OCI-LY7 (cell line): ENCODE results near the gene SEPTIN10.

Source experiments
- CTCF ChIP-seq: fragments of 200-600 bp; sonication (generic); conservative IDR thresholded peaks from 2 replicates; pipeline ENCODE4 v1.5.1; 2014; ENCODE audit warnings: mild to moderate bottlenecking, antibody characterized with exemption, low read length, moderate library complexity, mixed read lengths
- EZH2phosphoT487 ChIP-seq: fragments of 200-600 bp; sonication (generic); IDR thresholded peaks from 2 replicates; pipeline ENCODE4 v1.6.1; 2018; ENCODE audit warnings: low read depth, borderline replicate concordance, mild to moderate bottlenecking, mixed run types, antibody characterized with exemption, low read length, moderate library complexity, mixed read lengths

DNA sequence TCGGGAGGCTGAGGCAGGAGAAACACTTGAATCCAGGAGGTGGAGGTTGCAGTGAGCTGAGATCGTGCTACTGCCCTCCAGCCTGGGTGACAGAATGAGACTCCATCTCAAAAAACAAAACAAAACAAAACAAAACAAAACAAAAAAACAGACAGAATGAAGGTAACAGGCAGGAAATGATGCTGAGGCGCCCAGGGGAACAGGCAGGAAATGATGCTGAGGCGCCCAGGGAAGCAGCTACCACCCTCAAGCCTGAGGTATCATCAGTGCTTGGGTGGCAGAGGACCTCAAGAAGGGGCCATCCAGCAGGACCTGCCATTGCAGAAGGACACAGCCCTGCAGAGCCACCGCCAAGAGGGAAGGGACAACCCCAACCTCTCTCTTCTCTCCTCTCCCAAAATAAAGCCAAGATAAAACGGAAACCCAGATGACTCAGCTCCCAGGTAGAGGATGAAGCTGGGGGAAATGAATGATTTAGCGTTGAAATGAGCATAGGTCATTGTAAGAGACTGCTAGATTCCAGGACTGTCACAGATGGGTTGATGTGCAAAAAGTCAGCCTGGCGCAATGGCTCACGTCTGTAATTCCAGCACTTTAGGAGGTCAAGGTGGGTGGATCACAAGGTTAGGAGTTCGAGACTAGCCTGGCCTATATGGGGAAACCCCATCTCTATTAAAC, 19.7 kb upstream of the SEPTIN10 start:
- TF ChIP-seq CTCF (no peak), EZH2phosphoT487 (no peak)
